Measurements from ENCODE around the gene CEMIP2. TPM values are rescaled to one million over a fixed set of nuclear protein-coding genes. Genes with fewer than 3 reads are reported as not detected.
"Not testable (repeated sequence)": the region's sequence is repeated elsewhere in the genome, so short reads cannot be mapped to it uniquely, and the experiment has no call there.

Gene CEMIP2
- total RNA-seq, 2 experiments from 2014 or later: 43.2 to 55.7 TPM

DNA sequence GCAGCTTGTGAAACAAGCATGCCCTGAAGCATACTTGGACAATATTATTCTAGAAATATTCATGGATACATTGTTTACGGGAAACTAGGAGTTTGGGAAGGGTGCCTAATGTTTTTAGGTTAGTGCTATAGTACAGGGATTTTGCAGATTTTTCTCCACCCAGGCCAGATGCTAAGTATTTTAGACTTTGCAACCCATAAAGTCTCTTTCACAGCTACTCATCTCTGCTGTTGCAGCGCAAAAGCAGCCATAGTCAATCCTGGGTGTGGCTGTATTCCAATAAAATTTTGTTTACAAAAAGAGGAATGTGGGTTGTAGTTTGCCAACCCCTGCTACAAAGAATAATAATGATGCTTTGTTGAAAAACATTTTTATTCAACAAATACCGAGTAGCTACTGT is 106.2 kb downstream of the CEMIP2 start:
- Mint-ChIP-seq H3K27me3 (peaks cover 1% of the 10 kb centered on the region), H3K9me3 (peaks cover 8% of the 10 kb centered on the region), H3K27ac (no peak overlapping the region), H3K4me3 (no peak overlapping the region), H3K36me3 (ENCODE audit: low read depth) (peaks cover 7% of the 10 kb centered on the region), H3K4me1 (peaks cover 8% of the 10 kb centered on the region)
- CTCF ChIA-PET: no interaction called here
- POLR2A ChIA-PET: no interaction called here
- no peak for DNase-seq

DNA sequence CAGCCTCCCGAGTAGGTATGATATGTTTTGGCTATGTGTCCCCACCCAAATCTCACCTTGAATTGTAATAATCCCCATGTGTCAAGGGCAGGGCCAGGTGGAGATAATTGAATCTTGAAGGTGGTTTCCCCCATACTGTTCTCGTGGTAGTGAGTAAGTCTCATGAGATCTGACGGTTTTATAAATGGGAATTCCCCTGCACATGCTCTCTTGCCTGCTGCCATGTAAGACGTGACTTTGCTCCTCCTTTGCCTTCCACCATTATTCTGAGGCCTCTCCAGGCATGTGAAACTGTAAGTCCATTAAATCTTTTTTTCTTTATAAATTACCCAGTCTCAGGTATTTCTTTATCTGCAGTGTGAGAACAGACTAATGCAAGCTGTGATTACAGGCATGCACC is 111.0 kb downstream of the CEMIP2 start:
- POLR2A ChIA-PET; CTCF ChIA-PET; H3K36me3 Mint-ChIP-seq (ENCODE audit: low read depth); H3K9me3 Mint-ChIP-seq; H3K4me1 Mint-ChIP-seq; H3K4me3 Mint-ChIP-seq; DNase-seq; H3K27ac Mint-ChIP-seq: not testable (repeated sequence)
- peaks cover 20% of the 10 kb centered on the region for H3K27me3 Mint-ChIP-seq

DNA sequence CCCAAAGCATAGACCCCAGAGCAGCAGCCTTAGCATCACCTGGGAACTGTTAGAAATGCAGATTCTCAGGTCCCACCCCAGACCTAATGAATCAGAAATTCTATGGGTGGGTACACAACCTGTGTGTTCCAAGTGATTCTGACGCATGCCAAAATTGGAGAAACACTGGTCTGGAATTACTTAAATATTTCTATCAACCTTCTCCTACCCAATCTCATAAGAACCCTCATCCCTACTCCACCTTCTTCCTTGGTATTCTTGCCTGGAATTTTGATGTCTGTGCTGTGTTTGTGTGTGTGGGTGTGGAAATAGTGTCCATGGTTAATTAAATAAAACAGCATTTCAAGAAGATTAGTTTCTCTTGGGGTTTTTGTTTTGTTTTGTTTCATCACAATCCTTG is 111.8 kb downstream of the CEMIP2 start:
- CTCF ChIA-PET: no interaction called here
- peaks cover 22% of the 10 kb centered on the region for H3K27me3 Mint-ChIP-seq
- peaks cover 8% of the 10 kb centered on the region for H3K9me3 Mint-ChIP-seq
- H3K4me3 Mint-ChIP-seq: no peak overlapping the region
- POLR2A ChIA-PET: no interaction called here
- H3K4me1 Mint-ChIP-seq: peaks cover 3% of the 10 kb centered on the region
- peaks cover 7% of the 10 kb centered on the region for H3K36me3 Mint-ChIP-seq (ENCODE audit: low read depth)
- no peak overlapping the region for H3K27ac Mint-ChIP-seq
- no peak for DNase-seq

DNA sequence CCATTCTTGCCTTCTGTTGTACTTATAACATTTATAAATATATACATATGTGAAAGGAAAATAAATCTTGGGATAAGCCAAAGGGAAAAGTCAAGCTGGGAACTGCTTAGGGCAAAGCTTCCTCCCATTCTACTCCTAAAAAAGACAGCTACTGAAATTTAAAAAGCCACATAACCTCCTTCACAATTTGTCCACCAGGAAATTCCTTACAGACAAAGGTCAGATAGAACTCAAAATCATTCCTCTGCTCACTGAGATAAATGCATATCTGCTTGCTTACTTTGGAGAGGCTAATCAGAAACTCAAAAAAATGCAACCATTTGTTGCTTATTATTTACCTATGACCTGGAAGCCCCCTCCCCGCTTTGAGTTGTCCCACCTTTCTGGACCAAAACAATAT is 112.5 kb downstream of the CEMIP2 start:
- Mint-ChIP-seq H3K9me3 (peaks cover 8% of the 10 kb centered on the region), H3K27me3 (peaks cover 25% of the 10 kb centered on the region), H3K4me1 (peaks cover 3% of the 10 kb centered on the region), H3K27ac (no peak overlapping the region), H3K36me3 (ENCODE audit: low read depth) (peaks cover 7% of the 10 kb centered on the region), H3K4me3 (no peak overlapping the region)
- POLR2A ChIA-PET: no interaction called here
- CTCF ChIA-PET: no interaction called here
- DNase-seq: no peak

DNA sequence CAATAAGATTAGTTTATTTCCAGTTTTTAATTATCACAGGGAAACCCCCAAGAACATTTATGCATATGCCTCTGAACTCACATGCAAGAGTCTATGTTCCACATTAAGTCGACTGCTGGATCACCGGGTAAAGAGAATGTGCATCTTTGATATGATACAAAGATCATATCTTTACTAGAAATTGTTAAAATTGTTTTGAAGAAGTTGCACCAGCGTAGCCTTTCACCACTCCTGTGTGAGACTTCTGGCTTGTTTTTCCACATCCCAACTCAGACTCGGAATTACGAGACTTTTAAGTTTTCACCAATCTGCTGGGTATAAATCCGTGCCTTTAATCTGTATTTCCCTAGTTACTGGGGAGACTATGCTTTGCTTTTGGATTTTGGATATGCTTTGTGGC is 113.2 kb downstream of the CEMIP2 start:
- H3K4me3 Mint-ChIP-seq: no peak overlapping the region
- H3K27me3 Mint-ChIP-seq: peaks cover 26% of the 10 kb centered on the region
- peaks cover 7% of the 10 kb centered on the region for H3K36me3 Mint-ChIP-seq (ENCODE audit: low read depth)
- POLR2A ChIA-PET: no interaction called here
- no peak overlapping the region for H3K27ac Mint-ChIP-seq
- CTCF ChIA-PET: no interaction called here
- DNase-seq: no peak
- peaks cover 3% of the 10 kb centered on the region for H3K4me1 Mint-ChIP-seq
- H3K9me3 Mint-ChIP-seq: peaks cover 8% of the 10 kb centered on the region

DNA sequence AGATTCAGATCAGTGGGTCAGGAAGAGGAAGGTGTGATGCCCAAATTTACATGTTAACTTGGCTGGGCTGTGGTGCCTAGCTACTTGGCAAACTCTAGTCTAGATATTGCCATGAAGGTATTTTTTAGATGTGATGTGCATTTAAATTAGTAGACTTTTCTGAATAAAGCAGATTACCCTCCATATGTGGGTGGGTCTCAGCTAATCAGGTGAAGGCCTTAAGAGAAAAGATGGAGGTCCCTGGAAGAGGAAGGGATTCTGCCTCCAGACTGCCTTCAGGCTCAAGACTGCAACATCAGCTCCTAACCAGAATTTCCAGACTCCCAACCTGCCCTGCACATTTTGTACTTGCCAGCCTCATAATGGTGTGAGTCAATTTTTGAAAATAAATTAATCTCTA is 115.8 kb downstream of the CEMIP2 start:
- H3K9me3 Mint-ChIP-seq: peaks cover 2% of the 10 kb centered on the region
- no peak for DNase-seq
- ChIA-PET CTCF (interaction anchor here (1.3 kb wide), 1 partner anchor 58 kb away, joined by 3 read pairs; no protein-coding TSS in a partner anchor), POLR2A (no interaction called here)
- H3K4me3 Mint-ChIP-seq: no peak overlapping the region
- peaks cover 13% of the 10 kb centered on the region for H3K4me1 Mint-ChIP-seq
- no peaks in the 10 kb centered on the region for H3K36me3 Mint-ChIP-seq (ENCODE audit: low read depth)
- no peak overlapping the region for H3K27ac Mint-ChIP-seq
- peaks cover 34% of the 10 kb centered on the region for H3K27me3 Mint-ChIP-seq

DNA sequence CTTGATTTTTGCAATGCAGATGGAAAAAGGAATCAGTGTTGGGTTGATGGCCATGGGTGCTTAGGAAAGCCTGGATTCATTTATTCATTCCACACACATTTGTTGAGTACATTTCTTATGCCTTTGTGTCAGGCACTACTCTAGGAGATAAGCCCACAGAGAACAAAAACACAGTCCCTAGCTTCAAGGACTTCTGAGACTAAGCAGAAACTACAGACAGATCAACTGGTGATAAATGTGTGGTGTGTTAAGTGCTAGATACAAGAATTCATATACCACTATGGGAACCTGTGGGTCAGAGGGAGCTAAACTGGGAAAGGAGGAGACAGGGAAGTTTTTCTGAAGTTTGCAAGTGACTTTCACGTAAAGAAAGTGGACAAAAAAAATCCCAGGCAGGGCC is 119.9 kb downstream of the CEMIP2 start:
- CTCF ChIA-PET: interaction anchor here (1.2 to 1.5 kb wide), 2 partner anchors 13 to 44 kb away, joined by 5 read pairs; no protein-coding TSS in a partner anchor
- peaks cover 30% of the 10 kb centered on the region for H3K4me1 Mint-ChIP-seq

DNA sequence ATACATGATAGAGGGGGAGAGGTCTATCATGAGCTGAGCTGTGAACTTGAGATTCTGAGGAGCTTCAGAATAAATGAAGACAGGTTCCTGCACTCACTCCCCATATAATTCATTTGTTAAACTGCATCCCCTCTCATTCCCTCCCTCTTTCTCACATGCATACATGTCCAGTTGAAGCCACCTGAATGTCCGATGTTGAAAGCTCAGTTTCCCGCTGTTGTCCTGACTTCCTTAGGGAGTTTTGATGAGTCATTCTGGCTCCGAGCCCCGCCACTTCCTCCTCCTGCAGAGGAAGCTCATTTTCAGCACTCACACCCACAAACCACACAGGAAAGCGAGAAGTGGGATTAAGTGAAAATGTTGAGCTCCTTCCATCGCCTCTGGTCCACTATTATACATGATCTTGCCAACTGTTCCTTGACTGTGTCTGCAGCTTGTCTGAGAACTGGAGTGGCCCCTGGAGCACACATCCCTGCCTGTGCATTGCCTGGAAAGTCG is 121.2 kb downstream of the CEMIP2 start:
- Mint-ChIP-seq H3K9me3 (peaks cover 2% of the 10 kb centered on the region), H3K4me1 (peaks cover 28% of the 10 kb centered on the region), H3K4me3 (peak overlapping the region; percentile 37), H3K36me3 (ENCODE audit: low read depth) (no peaks in the 10 kb centered on the region), H3K27ac (no peak overlapping the region), H3K27me3 (peaks cover 15% of the 10 kb centered on the region)
- ChIA-PET POLR2A (no interaction called here), CTCF (interaction anchor here (1.2 to 1.5 kb wide), 6 partner anchors 9 to 70 kb away, joined by 3 to 6 read pairs (median 4); no protein-coding TSS in a partner anchor)
- DNase-seq: peak; percentile 11

More for the DNA sequence above, 119.9 kb downstream of the CEMIP2 start:
- Mint-ChIP-seq H3K4me3 (no peak overlapping the region), H3K9me3 (peaks cover 2% of the 10 kb centered on the region), H3K36me3 (ENCODE audit: low read depth) (no peaks in the 10 kb centered on the region), H3K27me3 (peaks cover 19% of the 10 kb centered on the region), H3K27ac (no peak overlapping the region)
- DNase-seq: no peak
- POLR2A ChIA-PET: no interaction called here

DNA sequence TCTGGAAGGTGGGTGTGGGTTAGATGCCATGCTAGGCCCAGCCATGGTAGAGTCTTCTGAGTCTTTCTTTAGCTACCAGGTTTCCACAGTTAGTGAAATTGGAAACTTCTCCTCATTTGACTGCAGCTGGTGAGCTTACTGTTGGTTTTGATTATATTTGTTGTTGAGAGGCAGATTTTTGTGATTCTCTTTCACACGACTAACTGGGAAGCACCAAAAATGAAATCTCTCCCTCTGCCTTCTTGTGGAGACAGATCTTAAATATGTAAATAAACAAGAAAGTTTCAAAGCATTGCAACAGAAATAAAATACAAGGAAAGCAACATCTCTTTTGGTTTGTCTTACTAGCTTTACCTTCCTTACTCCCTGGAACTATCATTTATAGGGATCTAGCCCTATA is 122.2 kb downstream of the CEMIP2 start:
- Mint-ChIP-seq H3K4me3 (no peak overlapping the region), H3K27ac (no peak overlapping the region), H3K36me3 (ENCODE audit: low read depth) (no peaks in the 10 kb centered on the region), H3K27me3 (peaks cover 14% of the 10 kb centered on the region), H3K9me3 (peaks cover 2% of the 10 kb centered on the region), H3K4me1 (peaks cover 27% of the 10 kb centered on the region)
- POLR2A ChIA-PET: interaction anchor here (0.6 kb wide), 1 partner anchor 1227 kb away, joined by 6 read pairs; no protein-coding TSS in a partner anchor
- DNase-seq: no peak
- CTCF ChIA-PET: interaction anchor here (0.6 to 1.5 kb wide), 3 partner anchors 12 to 385 kb away, joined by 3 to 4 read pairs (median 3); no protein-coding TSS in a partner anchor

DNA sequence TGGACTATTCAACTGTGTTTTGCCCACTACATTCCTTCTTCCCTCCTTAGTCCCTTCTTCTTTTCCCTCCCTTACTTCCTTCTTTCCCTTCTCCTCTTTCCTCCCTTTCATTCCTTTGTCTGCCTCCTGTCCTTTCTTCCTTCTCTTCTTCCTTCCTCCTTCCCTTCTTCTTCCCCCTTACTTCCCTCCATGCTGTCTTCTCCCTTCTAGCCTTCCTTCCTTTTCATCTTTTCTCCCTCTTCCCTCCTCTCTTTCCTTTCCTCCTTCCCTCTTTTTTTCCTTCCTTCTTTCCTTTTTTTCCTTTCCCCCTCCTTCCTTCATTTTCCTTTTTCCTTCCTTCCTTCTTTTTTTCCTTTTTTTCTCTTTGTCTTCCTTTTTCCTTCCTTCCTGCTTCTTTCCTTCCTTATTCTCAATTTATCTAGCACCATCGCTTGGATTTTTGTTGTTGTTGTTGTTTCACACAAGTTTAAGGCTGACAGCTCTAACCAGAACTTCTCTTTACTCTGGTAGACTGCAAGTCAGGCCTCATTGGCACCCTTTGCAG is 123.4 kb downstream of the CEMIP2 start:
- DNase-seq: no peak
- Mint-ChIP-seq H3K4me3 (no peak overlapping the region), H3K4me1 (peaks cover 30% of the 10 kb centered on the region), H3K27me3 (peaks cover 8% of the 10 kb centered on the region), H3K36me3 (ENCODE audit: low read depth) (no peaks in the 10 kb centered on the region), H3K27ac (no peak overlapping the region), H3K9me3 (peaks cover under 1% of the 10 kb centered on the region)
- ChIA-PET POLR2A (no interaction called here), CTCF (interaction anchor here (1.1 kb wide), 1 partner anchor 16 kb away, joined by 4 read pairs; no protein-coding TSS in a partner anchor)

DNA sequence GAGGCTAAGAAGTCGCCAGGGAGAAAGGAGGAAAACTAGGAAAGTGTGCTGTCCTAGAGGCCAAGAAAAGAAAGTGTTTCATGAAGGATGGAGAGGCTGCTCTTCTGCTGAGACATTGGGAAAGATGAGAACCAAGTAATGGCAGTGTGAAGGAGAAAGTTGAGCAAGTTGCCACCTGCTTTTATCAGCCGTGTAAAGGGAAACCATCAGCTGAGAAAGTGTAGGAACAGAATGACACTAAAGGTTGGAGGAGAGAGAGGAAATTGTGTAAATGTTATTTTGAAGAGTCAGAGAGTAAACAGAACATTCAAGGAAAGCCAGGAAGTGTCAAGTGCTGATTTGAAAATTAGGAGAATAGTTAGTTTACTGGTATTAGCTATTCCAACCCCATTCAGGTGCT is 125.0 kb downstream of the CEMIP2 start:
- Mint-ChIP-seq H3K27ac (no peak overlapping the region), H3K4me1 (peaks cover 43% of the 10 kb centered on the region), H3K36me3 (ENCODE audit: low read depth) (peaks cover 2% of the 10 kb centered on the region), H3K9me3 (no peaks in the 10 kb centered on the region), H3K27me3 (peaks cover 3% of the 10 kb centered on the region), H3K4me3 (no peak overlapping the region)
- ChIA-PET POLR2A (no interaction called here), CTCF (no interaction called here)
- DNase-seq: no peak

DNA sequence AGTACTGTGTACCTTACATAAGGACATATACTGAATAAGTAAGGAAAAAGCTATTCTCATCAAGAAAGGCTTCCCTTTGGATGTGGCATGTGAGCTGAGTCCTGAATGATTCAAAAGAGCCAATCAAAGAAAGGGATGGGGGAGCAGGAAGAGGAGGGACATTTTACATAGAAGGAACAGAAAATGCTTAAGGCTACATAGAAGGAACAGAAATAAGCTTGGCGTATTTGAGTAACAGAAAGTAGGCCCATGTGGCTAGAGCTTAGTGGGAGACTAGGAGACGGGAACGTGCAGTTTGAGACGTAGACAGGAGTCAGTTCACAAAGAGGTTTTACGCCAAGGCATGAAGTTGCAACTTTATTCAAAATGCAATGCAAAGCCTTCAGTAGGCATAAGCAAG is 126.3 kb downstream of the CEMIP2 start:
- H3K4me1 Mint-ChIP-seq: peaks cover 39% of the 10 kb centered on the region
- H3K9me3 Mint-ChIP-seq: no peaks in the 10 kb centered on the region
- H3K27me3 Mint-ChIP-seq: peaks cover 2% of the 10 kb centered on the region
- POLR2A ChIA-PET: interaction anchor here (0.6 kb wide), 1 partner anchor 379 kb away, joined by 4 read pairs; no protein-coding TSS in a partner anchor
- DNase-seq: no peak
- H3K36me3 Mint-ChIP-seq (ENCODE audit: low read depth): peaks cover 2% of the 10 kb centered on the region
- no peak overlapping the region for H3K4me3 Mint-ChIP-seq
- no peak overlapping the region for H3K27ac Mint-ChIP-seq
- CTCF ChIA-PET: interaction anchor here (1.0 to 1.5 kb wide), 2 partner anchors 73 to 127 kb away, joined by 3 to 4 read pairs; partner anchors contain the start of gene CEMIP2

DNA sequence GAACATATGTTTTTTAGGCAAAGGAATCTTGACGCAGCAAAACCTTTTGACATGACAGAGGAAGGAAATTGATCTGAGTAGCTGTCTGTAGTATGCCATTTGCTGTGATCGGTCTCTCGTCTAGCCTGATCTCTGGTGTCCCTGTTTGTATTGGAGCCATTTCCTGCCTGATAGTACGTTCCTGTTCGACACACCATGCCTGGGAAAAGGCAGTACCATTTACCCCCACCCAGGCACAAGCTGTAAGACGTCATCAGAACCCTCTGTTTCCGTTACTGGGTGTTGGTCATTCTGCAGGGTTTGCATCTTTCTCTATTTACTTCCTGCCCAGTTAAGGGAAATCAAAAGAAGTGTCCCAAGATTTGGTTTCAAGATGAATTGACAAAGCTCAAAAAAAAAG is 129.7 kb downstream of the CEMIP2 start:
- peaks cover 28% of the 10 kb centered on the region for H3K4me1 Mint-ChIP-seq
- peak overlapping the region; percentile 89 for H3K27ac Mint-ChIP-seq
- peak; percentile 23 for DNase-seq
- H3K27me3 Mint-ChIP-seq: no peaks in the 10 kb centered on the region
- H3K9me3 Mint-ChIP-seq: no peaks in the 10 kb centered on the region
- no peak overlapping the region for H3K4me3 Mint-ChIP-seq
- POLR2A ChIA-PET: interaction anchor here (1.1 kb wide), 1 partner anchor 687 kb away, joined by 3 read pairs; no protein-coding TSS in a partner anchor
- H3K36me3 Mint-ChIP-seq (ENCODE audit: low read depth): peaks cover 2% of the 10 kb centered on the region
- CTCF ChIA-PET: interaction anchor here (0.7 to 1.6 kb wide), 5 partner anchors 9 to 393 kb away, joined by 3 to 6 read pairs (median 3); no protein-coding TSS in a partner anchor
